ENCODE measurements around the gene TFDP1.
"Not testable (repeated sequence)": the region's sequence is repeated elsewhere in the genome, so short reads cannot be mapped to it uniquely, and the experiment has no call there.

TFDP1 gene

DNA sequence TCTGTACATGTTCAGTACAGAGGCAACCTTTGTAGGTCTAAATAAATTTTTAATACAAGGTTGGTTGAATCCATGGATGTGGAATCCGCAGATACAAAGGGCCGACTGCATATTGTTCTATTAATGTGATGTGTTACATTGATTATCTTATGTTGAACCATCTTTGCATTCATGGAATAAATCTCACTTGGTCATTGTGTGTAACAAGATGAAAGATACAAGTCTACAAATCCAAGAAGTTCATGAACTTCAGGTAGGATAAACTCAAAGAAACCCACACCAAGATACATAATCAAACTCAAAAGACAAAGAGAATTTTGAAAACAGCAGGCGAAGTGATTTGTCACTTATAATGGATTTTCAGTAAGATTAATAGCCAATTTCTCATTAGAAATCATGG, 8.0 kb upstream of the TFDP1 start:
- no peak for DNase-seq

DNA sequence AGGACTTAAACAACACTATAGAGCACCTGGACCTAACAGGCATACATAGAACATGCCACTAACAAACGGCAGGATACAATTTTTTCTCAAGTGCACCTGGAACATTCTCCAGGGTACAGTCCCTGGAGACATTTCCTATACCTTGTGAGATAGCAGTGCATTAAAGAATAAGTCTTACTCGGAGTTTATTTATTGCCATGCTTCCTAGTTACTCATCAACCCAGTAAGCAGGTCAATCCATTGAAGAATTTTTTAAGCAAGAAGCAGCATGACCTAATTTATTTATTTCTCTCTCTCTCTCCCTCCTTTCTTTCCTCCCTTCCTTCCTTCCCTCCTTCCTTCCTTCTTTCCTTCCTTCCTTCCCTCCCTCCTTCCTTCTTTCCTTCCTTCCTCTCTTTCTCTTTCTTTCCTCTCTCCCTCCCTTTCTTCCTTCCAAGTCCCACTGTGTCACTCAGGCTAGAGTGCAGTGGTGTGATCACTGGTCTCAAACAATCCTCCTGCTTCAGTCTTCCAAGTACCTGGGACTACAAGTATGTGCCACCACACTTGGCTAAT, 6.6 kb upstream of the TFDP1 start:
- no peak for DNase-seq

DNA sequence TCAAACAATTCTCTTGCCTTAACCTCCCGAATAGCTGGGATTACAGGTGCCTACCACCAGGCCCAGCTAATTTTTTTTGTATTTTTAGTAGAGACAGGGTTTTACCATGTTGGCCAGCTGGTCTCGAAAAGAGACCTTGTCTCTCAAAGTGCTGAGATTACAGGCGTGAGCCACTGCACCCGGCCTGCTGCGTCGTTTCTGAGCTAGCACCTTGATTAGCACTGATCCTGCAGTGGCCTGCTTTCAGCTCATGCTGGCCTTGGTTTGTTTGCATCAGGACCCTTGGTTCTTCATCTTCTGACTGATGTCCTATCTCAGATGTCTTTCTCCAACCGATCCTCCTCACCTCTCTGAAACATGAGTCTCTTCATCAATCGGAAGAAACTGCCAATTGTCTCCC, 4.9 kb upstream of the TFDP1 start:
- no peak for DNase-seq

DNA sequence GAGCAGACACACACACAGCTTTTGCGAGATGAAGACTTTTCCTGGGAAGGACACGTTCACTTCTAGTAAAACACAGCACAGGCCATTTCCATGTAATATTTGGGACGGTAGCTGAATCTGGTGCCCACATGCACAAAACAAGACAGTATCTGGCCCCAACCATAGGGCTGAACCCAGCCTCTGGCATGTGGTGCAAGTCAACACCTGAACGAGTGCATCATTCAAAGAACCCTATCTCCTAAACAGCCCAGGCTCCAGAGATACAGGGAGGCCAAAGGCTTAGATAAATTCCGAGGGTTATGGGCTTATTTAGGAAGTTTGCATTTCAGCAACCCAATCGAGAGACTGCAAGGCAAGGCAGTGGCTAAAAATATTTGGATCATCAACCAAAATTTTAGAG, 2.7 kb upstream of the TFDP1 start:
- no peak for DNase-seq

DNA sequence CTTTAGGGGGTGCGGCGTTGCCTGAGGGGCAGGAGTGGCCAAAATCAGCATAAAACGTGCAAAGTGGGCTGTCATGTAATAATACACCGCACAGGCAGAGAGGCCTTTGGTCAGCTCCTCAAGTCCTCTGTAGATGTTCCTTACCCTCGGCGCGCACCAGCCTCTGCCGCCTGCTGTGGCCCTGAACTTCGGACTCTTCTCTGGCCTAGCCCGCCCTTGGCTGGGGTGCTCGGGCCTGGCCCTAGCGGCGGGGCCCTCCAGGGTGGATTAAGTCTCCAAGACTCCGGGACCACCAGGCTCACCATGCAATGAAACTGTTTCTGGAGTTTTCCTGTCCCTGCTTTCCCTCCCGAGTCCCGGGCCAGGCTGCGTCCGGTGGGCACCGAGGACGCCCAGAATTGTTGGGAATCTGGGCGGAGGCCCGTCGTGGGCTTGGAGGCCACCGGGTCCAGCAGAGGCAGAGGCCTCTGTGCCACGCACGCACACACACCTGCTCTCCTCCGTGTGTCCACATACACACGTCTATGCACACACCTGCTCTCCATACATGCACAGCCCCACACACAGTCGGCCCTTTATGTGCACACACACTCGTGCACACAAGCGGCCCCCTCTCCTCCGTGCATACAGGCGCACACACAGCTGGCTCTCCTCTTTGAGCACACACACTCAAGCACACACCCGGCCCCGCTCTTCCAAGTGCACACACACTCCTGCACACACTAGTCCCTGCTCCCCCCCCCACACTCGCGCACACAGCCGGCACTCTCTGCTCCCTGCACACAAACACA, 1.5 kb upstream of the TFDP1 start:
- no peak for DNase-seq

DNA sequence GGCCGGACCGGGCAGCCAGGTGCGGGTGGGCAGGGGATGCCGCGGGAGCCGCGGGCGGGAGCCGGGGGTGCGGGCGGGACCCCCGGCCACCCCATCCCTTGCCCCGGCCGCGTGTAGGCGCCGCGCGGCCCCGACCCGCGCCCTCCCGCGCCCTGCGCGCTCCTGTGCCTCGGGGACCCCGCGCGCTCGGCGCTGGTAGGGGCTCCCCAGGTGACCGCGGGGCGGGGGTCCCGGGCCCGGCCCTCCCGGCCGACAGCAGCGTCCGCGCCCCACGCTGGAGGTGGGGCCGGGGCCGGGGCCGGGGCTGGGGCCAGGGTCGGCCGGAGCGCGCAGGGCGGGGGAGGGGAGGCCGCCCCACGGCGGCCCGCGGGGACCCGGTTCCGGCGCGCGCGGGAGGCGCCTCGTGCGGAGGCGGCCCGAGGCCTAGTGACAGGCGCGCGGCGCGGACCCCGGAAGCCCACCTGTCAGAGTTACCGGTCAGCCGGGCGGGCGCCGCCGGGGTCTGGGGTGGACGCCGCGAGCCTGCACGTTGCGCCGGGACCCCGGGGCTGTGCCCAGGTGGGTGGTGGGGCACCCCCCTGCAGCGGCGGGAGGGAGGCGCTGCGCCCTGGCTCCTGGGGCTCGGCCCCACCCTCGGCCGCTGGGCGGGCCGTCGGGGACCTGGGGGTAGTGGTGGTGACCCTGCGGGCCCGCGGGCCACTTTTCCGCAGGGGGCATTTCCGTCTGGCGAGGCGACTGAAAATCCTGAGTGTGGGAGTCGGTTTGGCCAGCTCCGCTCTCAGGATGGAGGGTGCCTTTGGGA, 518 bp downstream of the TFDP1 start:
- no peak for DNase-seq

DNA sequence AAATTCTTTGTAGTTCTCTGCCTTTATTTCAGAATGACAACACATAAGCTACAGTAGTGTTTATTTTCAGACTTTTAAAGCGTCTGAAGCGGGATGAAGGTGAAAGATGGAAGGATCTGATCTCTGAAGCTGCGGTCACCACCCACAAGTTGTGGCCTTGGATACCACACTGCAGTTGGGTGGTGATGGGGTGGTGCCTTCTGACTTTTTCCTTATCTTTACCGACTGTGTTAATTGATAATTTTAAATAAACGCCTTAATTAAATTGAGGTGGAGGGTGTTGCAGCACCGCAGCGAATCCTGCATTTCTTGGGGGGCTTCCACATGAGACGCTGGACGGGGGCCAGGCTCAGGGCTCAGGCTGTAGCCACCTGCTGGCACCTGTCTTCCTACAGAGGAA, 1.3 kb downstream of the TFDP1 start:
- no peak for DNase-seq

DNA sequence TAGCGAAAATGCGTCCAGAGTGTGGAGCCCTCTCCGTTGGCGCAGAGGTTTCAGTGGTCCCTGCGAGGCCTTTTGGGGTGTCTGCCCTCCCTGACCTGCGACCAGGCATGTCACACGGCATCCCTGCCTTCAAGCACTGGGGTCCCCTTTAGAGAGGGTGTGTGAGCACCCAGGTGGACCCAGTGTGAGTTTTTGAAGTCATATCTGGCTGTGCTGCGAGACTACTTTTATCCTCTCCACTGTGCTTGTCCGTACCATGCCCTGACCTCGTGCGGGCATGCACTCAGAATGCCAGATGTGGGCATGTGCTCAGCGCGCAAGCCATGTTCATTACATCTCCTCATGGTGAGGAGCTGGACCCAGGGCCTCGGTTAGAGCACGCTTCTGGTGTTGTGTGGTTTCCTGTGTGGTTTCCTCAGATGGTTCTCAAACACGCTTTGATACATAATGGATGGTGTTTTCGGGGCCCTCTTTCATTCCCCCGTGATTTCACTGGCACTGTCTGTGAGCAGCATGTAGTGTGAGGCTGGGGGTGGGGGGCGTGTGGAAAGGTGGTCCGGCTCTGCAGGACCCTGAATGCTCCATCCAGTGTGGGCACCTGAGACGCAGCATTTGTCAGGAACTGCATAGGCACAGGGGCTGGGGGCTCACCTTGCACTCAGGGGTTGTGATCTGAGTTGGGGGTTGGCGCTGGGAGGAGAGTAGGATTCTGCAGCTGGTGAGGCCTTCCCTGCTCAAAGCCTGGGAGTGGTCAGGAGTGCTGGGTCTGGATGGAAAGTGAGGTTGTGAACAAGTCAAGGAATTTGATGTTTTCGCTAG, 2.3 kb downstream of the TFDP1 start:
- no peak for DNase-seq

DNA sequence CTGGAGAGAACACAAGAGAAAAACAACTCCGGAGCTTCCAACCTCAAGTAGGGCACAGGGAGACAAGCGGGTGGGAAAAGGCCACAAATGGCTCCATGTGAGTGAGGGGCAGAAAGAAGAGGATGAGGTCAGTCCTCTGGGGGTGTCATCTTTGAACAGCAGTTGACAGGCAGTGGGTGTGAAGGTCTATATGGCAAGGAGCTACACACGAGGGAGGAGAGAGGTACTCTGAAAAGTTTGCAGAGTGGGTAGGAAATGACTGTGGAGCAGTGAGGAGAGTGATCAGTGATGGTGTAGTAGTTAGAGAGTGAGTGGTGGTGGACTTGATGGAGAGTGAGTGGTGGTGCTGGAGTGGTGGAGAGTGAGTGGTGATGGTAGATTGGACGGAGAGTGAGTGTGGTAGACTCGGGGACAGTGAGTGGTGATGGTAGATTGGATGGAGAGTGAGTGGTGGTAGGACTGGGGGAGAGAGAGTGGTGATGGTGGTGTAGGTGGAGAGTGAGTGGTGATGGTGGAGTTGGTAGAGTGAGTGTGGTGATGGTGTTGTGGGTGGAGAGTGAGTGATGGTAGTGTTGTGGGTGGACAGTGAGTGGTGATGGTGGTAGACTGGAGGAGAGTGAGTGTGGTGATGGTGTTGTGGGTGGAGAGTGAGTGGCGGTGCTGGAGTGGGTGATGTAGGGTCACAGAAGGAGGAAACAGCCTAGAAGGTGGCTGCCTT, 4.0 kb downstream of the TFDP1 start:
- DNase-seq = no peak

DNA sequence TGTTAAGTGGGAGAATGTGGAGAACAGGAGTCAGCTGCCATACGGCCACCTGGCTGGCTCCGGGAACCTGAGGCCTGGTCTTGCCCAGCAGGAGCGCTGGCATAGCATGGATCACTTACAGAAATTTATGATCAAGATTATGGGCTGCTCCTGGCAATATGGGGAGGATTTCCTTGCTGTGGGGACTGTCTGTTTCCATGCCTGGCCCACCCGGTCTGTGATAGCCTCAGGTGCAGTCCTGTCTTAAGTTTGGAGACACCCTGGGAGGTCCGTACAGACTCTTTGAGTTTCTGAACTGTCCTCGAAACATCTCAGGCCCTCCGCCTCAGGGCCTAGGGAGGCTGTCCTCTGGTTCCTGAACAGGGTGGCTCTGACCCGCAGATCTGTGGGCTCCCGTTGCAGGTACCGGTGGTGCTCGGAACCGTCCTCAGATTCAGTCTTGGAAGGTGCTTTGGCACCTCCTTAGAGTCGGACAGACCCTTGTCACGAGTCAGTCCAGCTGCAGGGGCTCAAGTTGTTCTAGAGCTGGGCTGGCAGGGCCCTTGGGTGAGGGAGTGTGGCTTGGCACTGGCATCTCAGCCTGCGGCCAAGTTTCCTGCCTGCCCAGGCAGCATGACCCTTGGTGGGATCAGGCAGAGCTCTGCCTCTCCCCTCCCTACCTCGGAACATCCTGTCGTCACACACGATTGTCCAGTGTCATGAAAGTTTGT, 4.9 kb downstream of the TFDP1 start:
- DNase-seq = no peak

DNA sequence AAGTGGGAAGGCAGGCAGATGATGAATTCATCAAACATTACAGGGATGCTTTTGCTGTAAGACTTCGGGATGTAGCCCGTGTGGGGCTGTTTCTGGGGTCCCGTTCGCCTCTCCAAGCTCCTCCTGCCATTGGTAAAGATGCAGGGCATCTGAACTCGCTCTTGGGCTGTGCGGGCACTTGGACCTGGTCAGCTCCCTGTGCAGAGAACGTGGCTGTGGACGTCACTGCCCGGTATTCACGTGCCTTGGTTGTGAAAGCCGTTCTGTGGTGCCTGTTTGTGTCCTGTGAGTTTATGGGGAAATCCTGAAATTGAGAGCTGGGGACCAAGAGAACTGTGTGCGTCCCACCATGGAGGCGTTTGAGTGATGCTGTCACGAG, 5.4 kb downstream of the TFDP1 start:
- DNase-seq = no peak

DNA sequence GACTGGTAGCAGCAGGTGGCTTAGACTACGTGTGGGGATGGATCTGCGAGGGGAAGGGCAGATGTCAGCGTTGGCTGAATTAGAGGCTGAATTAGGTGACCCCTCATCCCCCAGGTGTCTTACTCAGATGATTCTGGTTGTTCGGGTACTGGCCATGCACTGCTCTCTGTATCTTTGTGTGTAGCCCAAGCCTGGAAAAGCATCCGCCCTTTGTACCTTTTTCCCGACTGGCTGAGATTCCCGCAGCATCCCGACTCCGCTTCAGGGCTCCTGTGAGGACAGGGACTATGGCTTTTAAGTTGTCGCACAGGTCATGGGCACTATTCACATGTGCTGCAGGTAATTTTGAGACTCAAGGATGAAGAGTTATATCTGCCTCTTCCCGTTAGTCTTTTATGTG, 7.2 kb downstream of the TFDP1 start:
- no peak for DNase-seq

DNA sequence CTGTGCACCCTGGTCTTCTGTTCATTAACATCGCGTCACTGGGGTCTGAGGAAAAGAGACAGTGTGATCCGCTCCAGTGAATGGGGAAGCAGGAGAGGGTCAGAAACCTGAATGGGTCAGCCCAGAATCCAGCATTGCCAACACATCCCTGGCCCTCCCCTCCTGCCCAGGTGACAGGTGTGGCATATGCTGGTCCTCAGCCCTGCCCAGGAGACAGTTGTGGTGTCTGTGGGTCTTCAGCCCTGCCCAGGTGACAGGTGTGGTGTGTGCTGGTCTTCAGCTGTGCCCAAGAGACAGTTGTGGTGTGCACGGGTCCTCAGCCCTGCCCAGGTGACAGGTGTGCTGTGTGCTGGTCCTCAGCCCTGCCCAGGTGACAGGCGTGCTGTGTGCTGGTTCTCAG, 8.0 kb downstream of the TFDP1 start:
- DNase-seq = no peak

DNA sequence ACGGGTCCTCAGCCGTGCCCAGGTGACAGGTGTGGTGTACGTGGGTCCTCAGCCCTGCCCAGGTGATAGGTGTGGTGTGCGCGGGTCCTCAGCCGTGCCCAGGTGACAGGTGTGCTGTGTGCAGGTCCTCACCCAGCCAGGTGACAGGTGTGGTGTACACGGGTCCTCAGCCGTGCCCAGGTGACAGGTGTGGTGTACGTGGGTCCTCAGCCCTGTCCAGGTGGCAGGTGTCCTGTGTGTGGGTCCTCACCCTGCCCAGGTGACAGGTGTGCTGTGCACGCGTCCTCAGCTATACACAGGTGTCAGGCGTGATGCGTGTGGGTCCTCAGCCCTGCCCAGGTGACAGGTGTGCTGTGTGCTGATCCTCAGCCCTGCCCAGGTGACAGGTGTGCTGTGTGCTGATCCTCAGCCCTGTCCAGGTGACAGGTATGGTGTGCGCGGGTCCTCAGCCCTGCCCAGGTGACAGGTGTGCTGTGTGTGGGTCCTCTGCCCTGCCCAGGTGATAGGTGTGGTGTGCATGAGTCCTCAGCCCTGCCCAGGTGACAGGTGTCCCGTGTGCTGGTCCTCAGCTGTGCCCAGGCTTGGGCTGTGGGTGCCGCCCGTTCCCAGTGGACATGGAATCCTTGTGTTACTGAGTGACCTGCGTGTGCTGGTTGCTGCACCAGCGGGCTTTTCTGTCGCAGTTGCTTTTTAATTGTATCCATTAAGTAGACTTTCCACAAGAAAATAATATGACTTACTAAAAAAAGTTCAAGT, 9.7 kb downstream of the TFDP1 start:
- not testable (repeated sequence) for DNase-seq

DNA sequence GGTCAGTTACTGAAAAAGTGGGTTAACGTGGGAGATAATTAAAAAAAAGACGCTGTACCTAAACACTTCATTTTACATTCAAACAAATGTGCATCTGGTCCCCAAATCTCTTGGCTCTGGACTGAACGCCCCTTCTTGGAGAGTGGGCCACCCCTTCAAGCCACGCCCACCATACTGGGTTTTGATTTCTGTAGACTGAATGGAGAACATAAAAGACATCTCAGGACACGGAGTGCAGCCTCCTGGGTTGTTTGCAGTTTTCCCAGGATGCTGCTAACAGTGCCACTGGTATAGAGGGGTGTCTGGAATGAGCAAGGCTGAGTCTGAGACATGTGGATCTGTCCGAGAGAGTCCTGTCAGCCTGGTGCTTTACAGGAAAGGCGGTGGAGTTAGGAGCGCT, 10.6 kb downstream of the TFDP1 start:
- DNase-seq = no peak

DNA sequence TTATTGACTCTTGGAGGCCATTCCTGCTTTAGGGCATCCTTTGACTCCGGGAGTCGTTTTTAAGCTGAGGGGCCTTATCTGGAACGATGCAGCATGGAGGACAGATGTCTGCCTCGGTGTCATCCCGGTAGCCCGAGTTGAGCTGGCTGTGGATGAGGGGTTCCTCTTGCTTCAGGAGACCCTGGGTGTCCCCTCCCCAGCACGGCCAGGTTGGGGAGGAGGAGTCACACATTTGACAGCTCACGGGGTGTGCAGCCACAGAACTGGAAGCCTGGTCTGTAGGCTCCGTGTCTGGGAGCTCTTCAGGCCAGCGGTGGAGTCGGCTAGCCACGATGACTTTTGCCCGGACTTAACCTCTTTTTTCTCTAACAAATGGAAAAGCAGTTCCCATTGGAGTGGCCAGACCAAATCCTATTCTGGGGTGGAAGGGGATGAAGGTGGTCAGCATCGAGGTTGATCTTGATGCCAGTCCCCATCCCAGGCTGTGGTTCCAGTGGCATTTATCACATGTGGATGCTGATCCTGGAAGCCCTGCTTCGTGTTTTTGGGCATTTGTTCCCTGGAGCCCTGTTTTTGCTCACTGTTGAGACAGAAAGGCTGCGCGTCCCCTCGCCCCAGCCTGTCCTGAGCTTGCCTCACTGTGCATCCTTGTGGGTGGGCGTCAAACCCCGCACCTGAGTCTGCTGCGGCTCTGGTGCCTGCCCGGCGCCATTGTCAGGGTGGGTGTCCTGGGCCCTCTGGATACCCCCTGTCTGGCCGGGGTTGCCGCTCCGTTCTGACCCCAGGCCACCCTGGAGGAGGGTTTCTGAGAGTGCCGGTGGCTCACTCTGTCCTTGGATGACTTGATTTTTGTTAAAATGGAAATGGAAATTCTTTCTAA, 12.0 kb downstream of the TFDP1 start:
- DNase-seq = no peak

DNA sequence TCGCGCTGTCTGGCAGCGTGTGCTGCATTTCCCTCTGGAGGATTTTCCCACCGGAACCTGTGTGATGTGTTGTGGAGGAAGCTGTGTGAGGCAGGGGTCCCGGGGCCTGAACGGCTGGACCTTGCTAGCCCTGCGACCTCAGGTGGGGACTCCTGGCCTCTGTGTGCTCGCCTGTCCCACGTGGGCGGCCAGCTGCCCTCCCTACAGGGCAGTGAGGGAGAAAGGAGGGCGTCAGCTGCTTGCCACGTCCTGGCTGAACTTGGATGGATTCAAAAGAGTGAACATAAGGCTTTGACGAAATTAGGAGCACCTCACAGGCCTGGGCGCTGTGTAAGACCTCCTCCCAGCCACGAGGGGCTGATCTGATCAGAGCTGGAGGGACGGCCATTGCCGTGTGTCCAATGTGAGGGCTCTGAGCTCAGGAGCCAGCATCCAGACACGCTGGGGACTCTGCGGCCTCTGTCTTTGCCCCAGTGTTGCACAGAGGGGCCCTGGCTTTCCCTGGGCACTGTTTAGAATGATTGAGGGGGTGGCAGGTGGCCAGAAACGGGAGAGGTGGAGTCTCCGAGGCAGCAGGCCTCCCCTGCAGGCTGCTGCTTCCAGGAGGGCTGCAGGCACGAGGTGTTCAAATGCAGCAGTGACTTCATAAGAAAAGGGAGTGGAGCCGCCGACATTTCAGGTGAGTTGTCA, 13.0 kb downstream of the TFDP1 start:
- DNase-seq = no peak

DNA sequence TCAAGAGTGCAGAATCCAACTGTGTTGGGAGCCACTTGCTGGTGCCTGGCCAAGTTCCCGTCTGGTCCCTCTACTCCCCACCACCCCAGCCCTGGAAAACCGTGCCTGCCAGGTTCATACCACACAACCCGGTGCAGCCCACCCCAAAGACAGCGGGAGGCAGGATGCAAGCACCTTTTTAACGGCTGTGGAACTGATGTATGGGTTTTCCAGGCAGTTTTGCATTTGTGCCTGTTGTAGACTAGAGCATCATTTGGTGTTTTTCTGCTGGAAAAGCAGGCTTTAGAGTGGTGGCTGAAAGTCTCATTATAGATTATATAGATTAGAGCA, 13.5 kb downstream of the TFDP1 start:
- DNase-seq = no peak

DNA sequence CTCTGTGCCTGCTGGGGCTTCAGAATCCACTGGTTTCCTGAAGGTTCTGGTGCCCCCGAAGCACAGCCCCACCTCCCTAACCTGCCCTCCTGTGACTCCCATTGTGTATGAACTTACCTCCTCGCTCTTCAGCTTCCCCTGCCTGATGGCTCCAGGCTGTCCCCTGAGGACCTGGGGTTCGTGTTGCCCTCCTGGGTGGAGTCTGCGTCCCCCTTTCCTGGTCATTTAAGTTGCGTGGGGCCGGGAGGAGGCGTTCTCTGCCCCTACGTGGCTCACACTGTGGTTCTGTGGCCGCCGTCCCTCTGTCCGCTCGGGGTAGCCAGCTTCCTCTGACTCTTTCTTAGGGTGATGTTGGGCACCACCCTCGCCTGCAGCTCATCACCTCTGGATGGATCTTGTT, 13.9 kb downstream of the TFDP1 start:
- no peak for DNase-seq

DNA sequence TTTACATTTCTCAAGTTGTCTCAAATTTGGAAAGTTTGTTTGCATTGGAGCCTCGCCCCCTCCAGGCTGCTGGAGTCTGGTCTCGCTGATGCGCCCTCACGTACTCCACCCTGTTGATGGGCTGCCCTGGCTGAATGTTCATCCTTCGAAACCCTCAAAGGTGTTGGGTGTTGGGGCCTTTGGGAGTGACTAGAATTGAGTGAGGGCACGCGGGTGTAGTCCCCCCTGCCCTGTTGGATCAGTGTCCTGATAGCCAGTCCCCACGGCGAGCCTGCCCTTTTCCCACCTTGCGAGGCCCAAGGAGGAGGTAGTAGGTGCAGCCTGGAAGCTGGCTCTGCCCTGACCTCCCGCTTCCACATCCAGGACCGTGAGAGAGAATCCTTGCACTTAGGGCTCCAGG, 14.8 kb downstream of the TFDP1 start:
- DNase-seq = no peak
